Measurements from ENCODE around the gene SPATC1L.
"Not testable (repeated sequence)": the region's sequence is repeated elsewhere in the genome, so short reads cannot be mapped to it uniquely, and the experiment has no call there.

SPATC1L gene

GRCh38 chr21:46199436-46200373 lies 15.4 kb upstream of the SPATC1L start:
- no peak for DNase-seq

GRCh38 chr21:46196733-46197132 lies 12.5 kb upstream of the SPATC1L start:
- no peak for DNase-seq

DNA sequence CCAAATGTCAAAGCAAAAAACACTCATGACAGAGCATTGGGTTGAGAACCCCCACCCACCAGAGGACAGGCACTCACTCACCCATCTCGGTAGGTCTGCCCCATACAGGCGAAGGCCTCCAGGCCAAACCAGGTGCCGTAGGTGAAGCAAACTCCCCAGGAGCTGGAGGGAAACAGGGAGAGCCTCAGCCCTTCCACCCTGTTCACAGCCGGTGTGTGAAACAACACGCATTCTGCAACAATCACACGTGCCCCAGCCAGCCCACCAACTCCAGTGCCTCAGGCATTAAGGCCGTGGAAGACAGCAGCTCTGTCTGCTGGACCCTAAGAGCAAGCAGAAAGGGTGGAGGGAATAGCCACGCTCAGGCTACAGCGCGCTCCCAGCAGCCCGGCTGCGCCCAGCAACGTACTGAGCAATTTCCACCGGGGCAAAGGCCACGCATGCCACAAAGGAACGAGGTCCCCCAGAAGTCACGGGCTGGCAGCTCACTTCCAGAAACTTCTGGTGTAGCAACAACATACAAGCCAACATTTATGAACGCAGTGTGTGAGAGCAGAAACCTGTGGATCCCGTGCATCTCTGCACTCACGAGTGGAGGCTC lies 11.4 kb upstream of the SPATC1L start:
- DNase-seq, result no peak

GRCh38 chr21:46194374-46195334 lies 10.4 kb upstream of the SPATC1L start:
- no peak for DNase-seq

- DNase-seq, result no peak
Observed at GRCh38 chr21:46193829-46194373, 9.6 kb upstream of the SPATC1L start.

DNA sequence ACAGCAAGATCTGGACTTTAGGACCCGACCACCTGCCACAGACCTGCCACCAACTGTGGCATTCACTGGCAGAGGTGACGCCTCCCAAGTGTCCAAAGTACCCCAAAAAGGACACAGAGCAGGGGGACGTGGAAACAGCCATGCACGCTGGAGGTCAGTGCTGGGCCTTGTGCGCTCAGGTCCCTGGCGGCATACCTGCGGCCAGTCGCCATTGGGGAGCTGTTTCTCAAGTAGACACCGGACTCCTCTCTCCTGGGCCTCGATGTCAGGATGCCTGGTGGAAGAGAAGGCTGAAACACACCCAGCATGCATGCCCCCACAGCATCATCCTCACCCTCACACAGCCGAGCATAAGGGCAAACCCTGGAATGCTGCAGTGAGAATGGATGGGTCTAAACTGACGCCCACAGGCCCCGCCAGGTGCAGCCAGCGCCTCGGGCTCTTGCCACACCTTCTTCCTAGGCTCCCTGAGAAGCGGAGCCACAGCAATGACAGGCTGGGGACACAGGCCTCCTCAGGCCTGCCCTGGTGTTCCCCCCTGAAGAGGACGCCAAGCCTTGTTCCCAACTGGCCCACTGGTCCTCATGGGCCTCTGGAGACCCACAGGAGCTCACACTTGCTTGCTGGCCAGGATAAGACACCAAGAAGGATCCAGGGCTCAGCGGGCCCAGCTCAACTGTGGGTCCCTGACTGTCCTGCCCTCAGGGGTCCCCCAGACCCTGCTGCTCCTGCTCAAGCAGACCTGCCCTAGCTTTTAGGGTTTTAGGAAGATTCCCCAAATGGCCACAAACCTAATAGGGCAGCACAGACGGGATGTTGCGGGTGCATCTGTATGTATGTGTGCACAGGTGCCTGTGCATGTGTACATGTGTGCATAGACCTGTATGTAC lies 7.7 kb upstream of the SPATC1L start:
- DNase-seq, result no peak

DNA sequence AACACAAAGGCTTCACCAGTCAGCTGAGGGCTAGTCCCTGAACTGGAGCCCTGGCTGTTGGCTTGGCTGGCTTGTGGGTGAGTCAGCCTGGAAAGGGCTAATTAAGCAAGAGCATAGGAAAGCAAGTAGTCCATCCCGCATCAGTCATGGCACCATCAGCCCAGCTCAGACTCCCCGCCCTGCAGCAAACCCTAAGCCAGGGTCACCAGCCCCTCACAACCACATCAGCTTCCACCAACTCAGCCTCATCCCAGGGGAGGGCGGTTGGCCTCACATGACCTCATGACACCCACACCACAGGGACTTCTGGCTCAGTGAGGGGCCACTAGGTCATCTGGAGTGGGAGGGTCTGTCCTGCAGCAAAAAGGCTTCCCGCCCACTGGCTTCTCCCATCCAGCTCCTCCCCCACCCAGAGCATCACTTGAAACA lies 7.0 kb upstream of the SPATC1L start:
- no peak for DNase-seq

GRCh38 chr21:46190491-46191131 lies 6.4 kb upstream of the SPATC1L start:
- DNase-seq, result no peak

GRCh38 chr21:46189959-46190490 lies 5.8 kb upstream of the SPATC1L start:
- DNase-seq, result no peak

DNA sequence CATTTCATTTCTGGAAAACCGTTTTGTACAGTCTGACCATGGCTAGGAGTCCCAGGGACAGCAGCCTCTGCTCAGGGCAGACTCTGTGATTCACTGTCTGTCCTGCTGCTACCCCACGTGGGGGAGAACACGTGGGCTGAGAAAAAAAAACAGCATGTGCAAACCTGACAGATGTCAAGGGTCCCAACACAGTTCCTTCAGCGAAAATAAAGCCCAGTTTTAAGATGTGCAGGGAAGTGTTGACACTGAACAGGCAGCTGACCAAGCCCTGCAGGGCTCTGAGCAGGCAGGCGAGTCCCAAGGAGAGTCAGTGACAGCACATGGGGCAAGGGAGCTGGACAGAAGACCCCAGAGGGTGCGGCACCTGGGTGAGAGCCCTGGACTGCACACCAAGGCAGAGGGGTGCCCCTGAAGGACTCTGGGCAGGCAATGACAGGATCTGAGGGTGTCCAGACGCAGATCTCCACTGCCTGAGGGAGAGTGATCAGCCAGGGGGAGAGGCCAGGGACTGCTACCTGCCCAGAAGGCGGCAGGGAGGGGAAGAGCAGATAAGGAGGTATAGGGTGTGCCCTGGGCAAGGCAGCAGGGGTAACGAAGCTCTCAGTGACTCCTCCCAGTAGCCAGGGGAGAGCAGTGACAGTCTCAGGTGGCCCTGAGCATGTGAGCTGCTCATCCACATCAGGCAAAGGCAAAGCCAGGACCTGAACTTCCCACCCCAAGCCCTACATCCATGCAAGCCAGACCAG lies 5.1 kb upstream of the SPATC1L start:
- no peak for DNase-seq

DNA sequence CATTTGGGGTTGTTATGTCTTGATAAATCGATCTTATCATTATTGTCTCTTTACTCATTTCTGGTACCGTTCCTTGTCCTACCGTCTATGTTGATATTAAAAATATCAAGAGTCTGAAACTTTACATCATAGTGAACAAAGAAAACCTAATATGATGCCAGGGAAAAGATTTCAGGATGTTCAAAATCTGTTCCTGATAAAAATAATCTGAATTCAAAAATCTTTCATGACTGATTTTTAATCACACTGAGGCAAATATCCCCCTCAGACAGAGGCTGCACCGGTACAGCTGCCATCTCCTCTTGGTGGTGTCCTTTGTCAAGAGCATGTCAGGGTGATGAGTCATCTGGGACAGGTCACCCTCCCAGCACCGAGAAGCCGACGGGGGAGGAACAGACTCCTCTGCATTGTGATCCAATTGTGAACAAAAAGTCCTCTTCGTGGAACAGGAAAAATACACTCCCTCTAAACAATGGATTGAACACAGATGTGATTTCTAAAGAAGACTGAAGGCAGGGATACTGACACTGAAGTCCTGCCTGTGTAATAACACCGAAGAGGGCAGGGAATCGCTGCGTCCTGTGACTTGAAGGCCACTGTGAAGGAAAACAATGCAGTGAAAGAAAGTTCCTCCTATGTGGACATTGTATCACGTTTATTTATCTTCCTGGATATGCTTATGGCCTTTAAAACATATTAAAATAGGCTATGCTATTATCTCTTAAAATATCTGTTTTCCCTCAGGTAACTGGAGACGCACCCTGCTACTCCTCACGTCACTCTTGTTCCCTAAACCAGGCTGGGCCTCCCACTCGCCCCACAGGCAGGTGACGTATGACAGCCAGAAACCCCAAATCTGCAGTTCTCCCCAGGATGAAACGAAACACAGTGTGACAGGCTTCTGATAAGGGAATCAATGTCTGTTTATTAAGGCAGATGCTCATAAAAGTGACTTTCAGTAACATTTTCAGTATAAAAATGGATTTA lies 4.3 kb upstream of the SPATC1L start:
- peak; percentile 57 for DNase-seq

GRCh38 chr21:46187814-46188213 lies 3.6 kb upstream of the SPATC1L start:
- no peak for DNase-seq

- DNase-seq, result no peak
Observed at GRCh38 chr21:46187261-46187660, 3.0 kb upstream of the SPATC1L start.

DNA sequence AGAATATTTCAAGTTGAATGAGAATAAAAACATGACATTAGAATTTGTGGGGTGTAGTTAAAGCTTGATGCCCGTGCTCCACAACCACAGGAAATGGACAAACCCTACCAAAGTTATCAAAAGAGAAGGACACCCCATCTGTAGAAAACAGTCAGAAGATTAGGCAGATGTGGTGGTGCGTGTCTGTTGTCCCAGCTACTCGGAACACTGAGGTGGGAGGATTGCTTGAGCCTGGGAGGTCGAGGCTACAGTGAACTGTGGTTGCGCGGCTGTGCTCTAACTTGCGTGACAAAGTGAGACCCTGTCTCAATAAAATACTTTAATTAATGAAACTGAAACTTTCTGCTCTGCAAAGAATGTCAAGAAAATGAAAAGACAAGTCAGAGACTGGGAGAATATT lies 1.5 kb upstream of the SPATC1L start:
- DNase-seq, result peak; percentile 40

GRCh38 chr21:46184625-46185555 lies 631 bp upstream of the SPATC1L start:
- DNase-seq, result peak; percentile 76

DNA sequence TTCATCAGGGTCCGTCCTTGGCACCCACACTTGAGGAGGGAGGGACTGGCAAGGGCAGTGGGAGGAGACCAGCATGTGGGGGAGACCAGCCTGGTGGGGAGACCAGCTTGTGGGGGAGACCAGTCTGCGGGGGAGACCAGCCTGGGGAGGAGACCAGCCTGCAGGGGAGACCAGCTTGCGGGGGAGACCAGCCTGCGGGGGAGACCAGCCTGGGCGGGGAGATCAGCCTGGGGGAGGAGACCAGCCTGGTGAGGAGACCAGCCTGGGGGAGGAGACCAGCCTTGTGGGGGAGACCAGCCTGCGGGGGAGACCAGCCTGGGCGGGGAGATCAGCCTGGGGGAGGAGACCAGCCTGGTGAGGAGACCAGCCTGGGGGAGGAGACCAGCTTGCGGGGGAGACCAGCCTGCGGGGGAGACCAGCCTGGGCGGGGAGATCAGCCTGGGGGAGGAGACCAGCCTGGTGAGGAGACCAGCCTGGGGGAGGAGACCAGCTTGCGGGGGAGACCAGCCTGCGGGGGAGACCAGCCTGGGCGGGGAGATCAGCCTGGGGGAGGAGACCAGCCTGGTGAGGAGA lies 836 bp downstream of the SPATC1L start:
- DNase-seq, result not testable (repeated sequence)
